K562 (cell line): ENCODE data around the gene CMBL. TPM values are rescaled to one million over a fixed set of nuclear protein-coding genes. Genes with fewer than 3 reads are reported as not detected.

Experiments used
- C11orf30 ChIP-seq: fragments of 450-650 bp; IDR thresholded peaks from 2 replicates; pipeline ENCODE4 v1.6.1; 2016; ENCODE audit warnings: low read depth, mild to moderate bottlenecking
- CBFA2T2 ChIP-seq: fragments of 450-650 bp; conservative IDR thresholded peaks from 2 replicates; pipeline ENCODE4 v1.6.1; 2017; ENCODE audit warnings: mild to moderate bottlenecking
- CBX2 ChIP-seq: fragments of 200-600 bp; sonication (generic); IDR thresholded peaks from one replicate; pipeline ENCODE4 v1.6.1; 2012; ENCODE audit warnings: mild to moderate bottlenecking, low read length, inconsistent platforms; ENCODE audit not compliant: insufficient read depth, poor library complexity, severe bottlenecking
- FOXJ2 ChIP-seq: fragments of 200-800 bp; sonication (Bioruptor generic); IDR thresholded peaks from 2 replicates; pipeline ENCODE4 v1.6.1; 2016; ENCODE audit warnings: missing genetic modification characterization, missing compliant biosample characterization
- LARP7 ChIP-seq: fragments of 450-650 bp; IDR thresholded peaks from 2 replicates; pipeline ENCODE4 v1.6.1; 2016
- LCOR ChIP-seq: sonication (generic); formaldehyde crosslinking; IDR thresholded peaks from 2 replicates; pipeline ENCODE4 v1.8.0; 2022; ENCODE audit warnings: mild to moderate bottlenecking, missing genetic modification reagents
- NFIC ChIP-seq: fragments of 450-650 bp; IDR thresholded peaks from 2 replicates; pipeline ENCODE4 v1.6.1; 2017; ENCODE audit warnings: mild to moderate bottlenecking, inconsistent platforms
- NFIX ChIP-seq: fragments of 250-450 bp; sonication (Bioruptor Pico); IDR thresholded peaks from 2 replicates; pipeline ENCODE4 v1.4.0; 2020; ENCODE audit warnings: low read depth, mild to moderate bottlenecking, moderate library complexity
- OTX1 ChIP-seq: fragments of 450-650 bp; formaldehyde crosslinking; IDR thresholded peaks from 2 replicates; pipeline ENCODE4 v1.4.0; 2022; ENCODE audit warnings: mild to moderate bottlenecking
- RBM22 ChIP-seq: fragments of 200-400 bp; formaldehyde crosslinking; IDR thresholded peaks from 2 replicates; pipeline ENCODE4 v1.6.1; 2018; ENCODE audit warnings: low read length, low read depth; ENCODE audit not compliant: poor library complexity, severe bottlenecking
- SAFB2 ChIP-seq: fragments of 200-400 bp; formaldehyde crosslinking; IDR thresholded peaks from 2 replicates; pipeline ENCODE4 v1.6.1; 2018; ENCODE audit warnings: borderline replicate concordance, low read length, low read depth, moderate library complexity; ENCODE audit not compliant: severe bottlenecking
- TCF3 ChIP-seq: sonication (generic); formaldehyde crosslinking; IDR thresholded peaks from 2 replicates; pipeline ENCODE4 v1.4.0; 2020; ENCODE audit warnings: mild to moderate bottlenecking, missing genetic modification reagents
- TCFL5 ChIP-seq: fragments of 250-450 bp; sonication (Bioruptor Pico); conservative IDR thresholded peaks from 2 replicates; pipeline ENCODE4 v1.6.1; 2021; ENCODE audit warnings: mild to moderate bottlenecking, moderate library complexity, matching md5 sums
- ZBTB7A ChIP-seq: IDR thresholded peaks from 2 replicates; pipeline ENCODE4 v1.6.1; 2011; ENCODE audit warnings: low read depth, mild to moderate bottlenecking, low read length, moderate library complexity, borderline replicate concordance; ENCODE audit not compliant: control insufficient read depth
- ZFP1 ChIP-seq: fragments of 450-650 bp; formaldehyde crosslinking; IDR thresholded peaks from 2 replicates; pipeline ENCODE4 v1.4.0; 2020; ENCODE audit warnings: mild to moderate bottlenecking, mixed read lengths
- ZNF197 ChIP-seq: fragments of 200-800 bp; sonication (Bioruptor generic); IDR thresholded peaks from 2 replicates; pipeline ENCODE4 v1.6.1; 2016; ENCODE audit warnings: low read depth, missing genetic modification characterization, missing compliant biosample characterization
- ZNF24 ChIP-seq: fragments of 450-650 bp; IDR thresholded peaks from 2 replicates; pipeline ENCODE4 v1.6.1; 2016
- ZNF696 ChIP-seq: fragments of 250-450 bp; sonication (Bioruptor Pico); conservative IDR thresholded peaks from 2 replicates; pipeline ENCODE4 v1.4.0; 2020; ENCODE audit warnings: mild to moderate bottlenecking, moderate library complexity
- ZNF764 ChIP-seq: fragments of 250-450 bp; sonication (Bioruptor Pico); IDR thresholded peaks from 2 replicates; pipeline ENCODE4 v1.4.0; 2020; ENCODE audit warnings: low read depth, mild to moderate bottlenecking, moderate library complexity
- ZNF77 ChIP-seq: fragments of 250-450 bp; sonication (Bioruptor Pico); IDR thresholded peaks from 2 replicates; pipeline ENCODE4 v1.5.0; 2020
- polyA plus RNA-seq, 8 experiments: library from polyadenylated mRNA; depleted of rRNA in 4 of 8; stranded (reverse) in 5 of 8; unstranded in 3 of 8; fragments of >200 nt; fragmentation: Nextera tagmentation in 2 of 8; fragmentation: Illumina TruSeq in 1 of 8; extraction: Ambion mirVana in 2 of 8; extraction: Trizol in 1 of 8; gene quantifications; 2 replicates each; pipeline versions ENCODE4 v1.2.1 to v1.2.3, GENCODE V29; 2011 to 2014; ENCODE audit warnings: inconsistent platforms in 1 of 8, missing spikeins in 1 of 8
- total RNA-seq, 7 experiments: library from RNA; depleted of rRNA in 6 of 7; stranded (reverse); fragments of >200 nt in 6 of 7; fragmentation: Illumina TruSeq in 2 of 7; extraction: Trizol in 2 of 7; gene quantifications; 2 replicates each; pipeline versions ENCODE4 v1.2.1 to v1.2.3, GENCODE V29; 2011 to 2021; ENCODE audit warnings: low replicate concordance in 1 of 7
- TF ChIP-seq, protein P1 (sequence below): fragments of 450-650 bp; IDR thresholded peaks from 2 replicates; pipeline ENCODE4 v1.6.1; 2017; ENCODE audit warnings: antibody characterized with exemption, mild to moderate bottlenecking
- TF ChIP-seq, protein P2 (sequence below): fragments of 250-450 bp; sonication (Bioruptor Pico); IDR thresholded peaks from 2 replicates; pipeline ENCODE4 v1.4.0; 2020; ENCODE audit warnings: borderline replicate concordance
- TF ChIP-seq, protein P3 (sequence below): sonication (generic); formaldehyde crosslinking; IDR thresholded peaks from 2 replicates; pipeline ENCODE4 v1.8.0; 2022; ENCODE audit warnings: missing genetic modification reagents, mild to moderate bottlenecking, moderate library complexity, borderline replicate concordance

Gene CMBL
- total and polyA plus RNA-seq, 9 of the 15 experiments (the other 6 are each of a cell fraction or from before 2014, with no cell fraction given) = 22.6 to 192 (median 71.1) TPM

DNA sequence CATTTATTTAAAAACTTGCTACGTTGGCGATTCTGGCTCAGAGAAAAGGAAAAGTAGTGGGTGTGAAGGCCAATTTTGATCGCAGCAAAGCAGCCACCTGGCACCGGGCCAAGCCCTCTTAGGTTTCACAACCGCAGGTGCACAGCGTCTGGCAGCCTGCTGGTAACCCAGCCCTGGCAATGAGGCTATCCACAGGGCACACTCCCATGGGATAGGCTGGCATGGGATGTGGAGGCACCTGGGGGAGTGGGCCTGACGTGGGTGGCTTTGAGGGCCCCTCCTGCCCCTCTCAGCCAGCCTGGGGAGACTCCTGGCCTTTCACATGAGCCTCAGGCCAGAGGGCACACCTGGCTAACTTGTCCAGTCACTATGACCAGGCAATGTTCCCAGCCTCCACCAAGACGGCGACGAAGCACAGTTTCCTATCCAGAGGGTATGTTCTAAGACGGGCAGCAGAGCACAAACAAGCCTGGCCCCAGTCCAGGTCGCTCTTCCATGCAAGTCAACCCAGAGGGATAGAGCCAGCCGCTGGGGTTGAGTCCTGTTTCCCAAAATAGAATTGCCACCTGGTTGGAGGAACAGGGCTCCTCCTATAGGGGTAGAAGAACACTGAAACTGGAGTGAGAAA lies 19.0 kb downstream of the CMBL start (continued):
- TF ChIP-seq, protein P1, sequence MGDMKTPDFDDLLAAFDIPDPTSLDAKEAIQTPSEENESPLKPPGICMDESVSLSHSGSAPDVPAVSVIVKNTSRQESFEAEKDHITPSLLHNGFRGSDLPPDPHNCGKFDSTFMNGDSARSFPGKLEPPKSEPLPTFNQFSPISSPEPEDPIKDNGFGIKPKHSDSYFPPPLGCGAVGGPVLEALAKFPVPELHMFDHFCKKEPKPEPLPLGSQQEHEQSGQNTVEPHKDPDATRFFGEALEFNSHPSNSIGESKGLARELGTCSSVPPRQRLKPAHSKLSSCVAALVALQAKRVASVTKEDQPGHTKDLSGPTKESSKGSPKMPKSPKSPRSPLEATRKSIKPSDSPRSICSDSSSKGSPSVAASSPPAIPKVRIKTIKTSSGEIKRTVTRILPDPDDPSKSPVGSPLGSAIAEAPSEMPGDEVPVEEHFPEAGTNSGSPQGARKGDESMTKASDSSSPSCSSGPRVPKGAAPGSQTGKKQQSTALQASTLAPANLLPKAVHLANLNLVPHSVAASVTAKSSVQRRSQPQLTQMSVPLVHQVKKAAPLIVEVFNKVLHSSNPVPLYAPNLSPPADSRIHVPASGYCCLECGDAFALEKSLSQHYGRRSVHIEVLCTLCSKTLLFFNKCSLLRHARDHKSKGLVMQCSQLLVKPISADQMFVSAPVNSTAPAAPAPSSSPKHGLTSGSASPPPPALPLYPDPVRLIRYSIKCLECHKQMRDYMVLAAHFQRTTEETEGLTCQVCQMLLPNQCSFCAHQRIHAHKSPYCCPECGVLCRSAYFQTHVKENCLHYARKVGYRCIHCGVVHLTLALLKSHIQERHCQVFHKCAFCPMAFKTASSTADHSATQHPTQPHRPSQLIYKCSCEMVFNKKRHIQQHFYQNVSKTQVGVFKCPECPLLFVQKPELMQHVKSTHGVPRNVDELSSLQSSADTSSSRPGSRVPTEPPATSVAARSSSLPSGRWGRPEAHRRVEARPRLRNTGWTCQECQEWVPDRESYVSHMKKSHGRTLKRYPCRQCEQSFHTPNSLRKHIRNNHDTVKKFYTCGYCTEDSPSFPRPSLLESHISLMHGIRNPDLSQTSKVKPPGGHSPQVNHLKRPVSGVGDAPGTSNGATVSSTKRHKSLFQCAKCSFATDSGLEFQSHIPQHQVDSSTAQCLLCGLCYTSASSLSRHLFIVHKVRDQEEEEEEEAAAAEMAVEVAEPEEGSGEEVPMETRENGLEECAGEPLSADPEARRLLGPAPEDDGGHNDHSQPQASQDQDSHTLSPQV = 0 out of 2 replicates have a peak, but pooled peaks have one; percentile 43
- TF ChIP-seq, protein P2, sequence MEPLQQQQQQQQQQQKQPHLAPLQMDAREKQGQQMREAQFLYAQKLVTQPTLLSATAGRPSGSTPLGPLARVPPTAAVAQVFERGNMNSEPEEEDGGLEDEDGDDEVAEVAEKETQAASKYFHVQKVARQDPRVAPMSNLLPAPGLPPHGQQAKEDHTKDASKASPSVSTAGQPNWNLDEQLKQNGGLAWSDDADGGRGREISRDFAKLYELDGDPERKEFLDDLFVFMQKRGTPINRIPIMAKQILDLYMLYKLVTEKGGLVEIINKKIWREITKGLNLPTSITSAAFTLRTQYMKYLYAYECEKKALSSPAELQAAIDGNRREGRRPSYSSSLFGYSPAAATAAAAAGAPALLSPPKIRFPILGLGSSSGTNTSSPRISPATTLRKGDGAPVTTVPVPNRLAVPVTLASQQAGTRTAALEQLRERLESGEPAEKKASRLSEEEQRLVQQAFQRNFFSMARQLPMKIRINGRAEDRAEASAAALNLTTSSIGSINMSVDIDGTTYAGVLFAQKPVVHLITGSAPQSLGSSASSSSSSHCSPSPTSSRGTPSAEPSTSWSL = no peak
- TF ChIP-seq CBX2 = no peak
- no peak for TF ChIP-seq ZNF197 (CRISPR knock-in tag)
- no peak for TF ChIP-seq ZNF696 (CRISPR knock-in tag)
- no peak for TF ChIP-seq LARP7
- TF ChIP-seq TCF3 = no peak
- TF ChIP-seq, protein P3, sequence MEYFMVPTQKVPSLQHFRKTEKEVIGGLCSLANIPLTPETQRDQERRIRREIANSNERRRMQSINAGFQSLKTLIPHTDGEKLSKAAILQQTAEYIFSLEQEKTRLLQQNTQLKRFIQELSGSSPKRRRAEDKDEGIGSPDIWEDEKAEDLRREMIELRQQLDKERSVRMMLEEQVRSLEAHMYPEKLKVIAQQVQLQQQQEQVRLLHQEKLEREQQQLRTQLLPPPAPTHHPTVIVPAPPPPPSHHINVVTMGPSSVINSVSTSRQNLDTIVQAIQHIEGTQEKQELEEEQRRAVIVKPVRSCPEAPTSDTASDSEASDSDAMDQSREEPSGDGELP = no peak
- no peak for TF ChIP-seq RBM22
- no peak for TF ChIP-seq SAFB2
- no peak for TF ChIP-seq OTX1
- no peak for TF ChIP-seq FOXJ2 (tag)
- TF ChIP-seq C11orf30 = peak; percentile 30; the same call in 1 of the 2 replicates
- peak; percentile 98 for TF ChIP-seq NFIC
- no peak for TF ChIP-seq ZNF77
- TF ChIP-seq ZNF764 (CRISPR knock-in tag) = no peak
- 0 out of 2 replicates have a peak, but pooled peaks have one; percentile 4 for TF ChIP-seq CBFA2T2
- TF ChIP-seq ZBTB7A = 0 out of 2 replicates have a peak, but pooled peaks have one; percentile 9
- TF ChIP-seq NFIX (CRISPR knock-in tag) = peak; percentile 79
- no peak for TF ChIP-seq LCOR
- no peak for TF ChIP-seq ZNF24
- no peak for TF ChIP-seq ZFP1 (CRISPR knock-in tag)
- TF ChIP-seq TCFL5 (CRISPR knock-in tag) = no peak
